Gastrocnemius medialis (tissue), 4 donors: ENCODE measurements around the gene HIRA.

Experiments
- CTCF ChIP-seq, 5 experiments: fragments of 450-650 bp in 3 of 5; fragments of 200-600 bp in 2 of 5; sonication (generic) in 2 of 5; IDR thresholded peaks in 4 of 5; conservative IDR thresholded peaks in 1 of 5; 1 replicate in 4 of 5; 2 replicates in 1 of 5; pipeline ENCODE4 v1.5.1; 2016 to 2019; ENCODE audit warnings: antibody characterized with exemption in 5 of 5, mild to moderate bottlenecking in 3 of 5, moderate library complexity in 3 of 5
- POLR2A ChIP-seq, 2 donors: fragments of 450-650 bp; IDR thresholded peaks; one replicate each; pipeline ENCODE4 v1.6.1; 2017; ENCODE audit warnings: antibody characterized with exemption in 2 of 2, mild to moderate bottlenecking in 2 of 2, moderate library complexity in 2 of 2

GRCh38 chr22:19470010-19470409, 38.5 kb upstream of the HIRA start:
- no peak for TF ChIP-seq CTCF (IDR thresholded peaks at IDR 0.05 in 4 of 5, conservative IDR thresholded peaks at IDR 0.05 in 1 of 5)
- no peak for TF ChIP-seq POLR2A (IDR thresholded peaks at IDR 0.05)
